WERI-Rb-1 (cell line): ENCODE measurements around the gene NDST1.
A peak's percentile ranks its signal among the peaks of the same experiment; 100 is the strongest.

Source experiments
- DNase-seq: peaks from one replicate; pipeline ENCODE4 v3.0.0-alpha.2; 2020
- H3K27ac ChIP-seq: fragments of 250-450 bp; sonication (Bioruptor Pico); 2 replicates; pipeline ENCODE4 v1.5.1; 2020; ENCODE audit warnings: mild to moderate bottlenecking, moderate library complexity
- H3K27me3 ChIP-seq: fragments of 250-450 bp; sonication (Bioruptor Pico); 2 replicates; pipeline ENCODE4 v1.5.1; 2021; ENCODE audit warnings: mild to moderate bottlenecking, low read depth, moderate library complexity; ENCODE audit not compliant: insufficient read depth, severe bottlenecking
- H3K36me3 ChIP-seq: fragments of 250-450 bp; sonication (Bioruptor Pico); 2 replicates; pipeline ENCODE4 v1.5.1; 2020; ENCODE audit warnings: mild to moderate bottlenecking, moderate library complexity
- H3K4me3 ChIP-seq: 2 replicates; pipeline ENCODE4 v1.5.1; 2011; ENCODE audit warnings: low read depth, mild to moderate bottlenecking, control low read depth, low read length
- H3K9me3 ChIP-seq: fragments of 250-450 bp; sonication (Bioruptor Pico); 2 replicates; pipeline ENCODE4 v1.5.1; 2021; ENCODE audit warnings: mild to moderate bottlenecking, moderate library complexity; ENCODE audit not compliant: severe bottlenecking
- TF ChIP-seq, protein P1 (sequence below): IDR thresholded peaks from 2 replicates; pipeline ENCODE4 v1.5.1; 2011; ENCODE audit warnings: low read depth, mild to moderate bottlenecking, control low read depth, inconsistent platforms, low read length

NDST1 gene

GRCh38 chr5:150560401-150561191 is 52.7 kb downstream of the NDST1 start:
- Histone ChIP-seq H3K27ac (no peak overlapping the region), H3K36me3 (peaks cover 4% of the 10 kb centered on the region; the same call in 1 of the 2 replicates), H3K4me3 (no peak overlapping the region), H3K9me3 (peaks cover 4% of the 10 kb centered on the region), H3K27me3 (no peaks in the 10 kb centered on the region)
- DNase-seq, result peak; percentile 90
- TF ChIP-seq, protein P1, sequence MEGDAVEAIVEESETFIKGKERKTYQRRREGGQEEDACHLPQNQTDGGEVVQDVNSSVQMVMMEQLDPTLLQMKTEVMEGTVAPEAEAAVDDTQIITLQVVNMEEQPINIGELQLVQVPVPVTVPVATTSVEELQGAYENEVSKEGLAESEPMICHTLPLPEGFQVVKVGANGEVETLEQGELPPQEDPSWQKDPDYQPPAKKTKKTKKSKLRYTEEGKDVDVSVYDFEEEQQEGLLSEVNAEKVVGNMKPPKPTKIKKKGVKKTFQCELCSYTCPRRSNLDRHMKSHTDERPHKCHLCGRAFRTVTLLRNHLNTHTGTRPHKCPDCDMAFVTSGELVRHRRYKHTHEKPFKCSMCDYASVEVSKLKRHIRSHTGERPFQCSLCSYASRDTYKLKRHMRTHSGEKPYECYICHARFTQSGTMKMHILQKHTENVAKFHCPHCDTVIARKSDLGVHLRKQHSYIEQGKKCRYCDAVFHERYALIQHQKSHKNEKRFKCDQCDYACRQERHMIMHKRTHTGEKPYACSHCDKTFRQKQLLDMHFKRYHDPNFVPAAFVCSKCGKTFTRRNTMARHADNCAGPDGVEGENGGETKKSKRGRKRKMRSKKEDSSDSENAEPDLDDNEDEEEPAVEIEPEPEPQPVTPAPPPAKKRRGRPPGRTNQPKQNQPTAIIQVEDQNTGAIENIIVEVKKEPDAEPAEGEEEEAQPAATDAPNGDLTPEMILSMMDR, result peak; percentile 65

DNA sequence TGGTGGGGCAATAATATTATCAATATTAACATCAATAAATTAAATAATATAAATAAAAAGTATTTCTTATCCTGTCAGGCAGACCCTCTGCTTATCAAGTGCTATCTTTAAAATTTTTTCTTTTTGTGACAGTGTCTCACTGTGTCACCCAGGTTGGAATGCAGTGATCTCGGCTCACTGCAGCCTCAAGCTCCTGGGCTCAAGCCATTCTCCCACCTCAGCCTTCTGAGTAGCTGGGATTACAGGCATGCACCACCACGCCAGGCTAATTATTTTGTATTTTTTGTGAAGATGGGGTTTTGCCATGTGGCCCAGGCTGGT is 53.2 kb downstream of the NDST1 start:
- Histone ChIP-seq H3K27ac (no peak overlapping the region), H3K27me3 (no peaks in the 10 kb centered on the region), H3K9me3 (peaks cover 4% of the 10 kb centered on the region), H3K4me3 (no peak overlapping the region), H3K36me3 (no peaks in the 10 kb centered on the region; the same call in 1 of the 2 replicates)
- DNase-seq, result no peak
- TF ChIP-seq, protein P1, result no peak

DNA sequence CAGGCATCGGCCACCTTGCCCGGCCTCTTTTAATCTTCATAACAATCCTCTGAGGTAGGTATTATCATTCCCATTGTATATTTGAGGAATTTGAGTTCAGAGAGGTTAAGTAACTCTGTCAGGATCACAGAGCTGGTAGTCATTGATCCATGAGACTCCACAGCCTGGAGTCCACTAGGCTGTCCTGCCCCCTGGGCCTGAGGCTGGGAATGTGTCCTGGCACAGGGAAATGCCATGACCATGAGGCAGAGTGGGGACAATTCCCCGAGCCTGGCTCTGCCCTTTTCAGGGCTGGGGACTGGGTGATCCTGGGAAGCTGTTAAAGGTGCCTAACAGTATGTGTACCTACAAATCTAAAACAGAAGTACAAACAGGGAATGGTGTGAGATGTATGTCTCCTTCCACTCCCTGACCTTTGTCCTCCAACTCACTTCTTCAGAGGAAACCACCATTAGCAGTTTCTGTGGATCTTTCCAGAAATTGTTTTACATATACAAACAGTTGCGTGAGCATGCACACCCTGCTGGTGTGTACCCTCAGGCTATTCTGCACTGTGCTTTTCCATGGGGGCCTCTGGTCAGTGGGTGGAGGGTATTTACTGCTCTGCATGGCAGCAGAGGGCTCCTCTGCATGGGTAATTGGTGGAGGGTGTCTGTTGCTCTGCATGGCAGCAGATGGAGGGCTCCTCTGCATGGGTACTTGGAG is 53.8 kb downstream of the NDST1 start:
- H3K27ac ChIP-seq, result no peak overlapping the region
- peaks cover 4% of the 10 kb centered on the region for H3K9me3 ChIP-seq
- DNase-seq, result no peak
- TF ChIP-seq, protein P1, result no peak
- no peaks in the 10 kb centered on the region for H3K36me3 ChIP-seq
- no peaks in the 10 kb centered on the region for H3K27me3 ChIP-seq
- H3K4me3 ChIP-seq, result no peak overlapping the region

DNA sequence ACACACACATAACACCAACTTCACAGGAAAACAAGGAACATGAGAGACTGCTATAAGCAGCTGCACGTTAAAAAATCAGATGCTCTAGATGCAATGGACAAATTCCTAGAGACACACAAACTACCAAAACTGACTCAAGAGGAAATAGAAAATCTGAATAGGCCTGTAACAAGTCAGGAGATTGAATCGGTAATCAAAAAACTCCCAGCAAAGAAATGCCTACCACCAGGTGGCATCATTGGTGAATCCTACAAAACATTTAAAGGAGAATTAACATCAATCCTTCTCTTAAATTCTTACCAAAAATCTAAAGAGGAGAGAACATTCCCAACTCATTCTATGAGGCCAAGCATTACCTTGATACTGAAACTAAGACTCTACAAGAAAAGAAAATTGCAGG is 54.9 kb downstream of the NDST1 start:
- Histone ChIP-seq H3K27ac (no peak overlapping the region), H3K27me3 (no peaks in the 10 kb centered on the region), H3K9me3 (peaks cover 4% of the 10 kb centered on the region), H3K36me3 (no peaks in the 10 kb centered on the region), H3K4me3 (no peak overlapping the region)
- TF ChIP-seq, protein P1, result peak; percentile 41; the same call in 1 of the 2 replicates
- DNase-seq, result peak; percentile 37

GRCh38 chr5:150565868-150566267 is 57.9 kb downstream of the NDST1 start:
- Histone ChIP-seq H3K27ac (no peak overlapping the region), H3K4me3 (no peak overlapping the region), H3K36me3 (no peaks in the 10 kb centered on the region), H3K9me3 (peaks cover 4% of the 10 kb centered on the region), H3K27me3 (no peaks in the 10 kb centered on the region)
- TF ChIP-seq, protein P1, result no peak
- DNase-seq, result no peak
